ENCODE results near the gene ZNF746.

GRCh38 chr7:149475121-149476045 is 22.2 kb downstream of the ZNF746 start:
- TF ChIP-seq EZH2 (IDR thresholded peaks at IDR 0.05; ENCODE audit: low read depth) (no peak), CTCF (conservative IDR thresholded peaks at IDR 0.05) (no peak)
